IMR-90 (cell line): ENCODE results near the gene NPTN. TPM values are rescaled to one million over a fixed set of nuclear protein-coding genes. Genes with fewer than 3 reads are reported as not detected.

Source experiments
- ATAC-seq: fragments of 200-7000 bp; cut with Tn5 transposase; 2 replicates; pipeline ENCODE4 v1.9.1; 2020; ENCODE audit warnings: low read depth, mild to moderate bottlenecking, moderate library complexity
- BruUV-seq: library from RNA; stranded (reverse); fragments of 400-500 nt; replicated peaks from 2 replicates; lab custom pipeline; 2021; lab: Mats Ljungman, UMichigan
- CTCF ChIA-PET: fragments of 300-600 bp; formaldehyde crosslinking; extraction: SDS; loops from one replicate; lab custom pipeline; 2021; ENCODE audit warnings: antibody characterized with exemption; lab: Yijun Ruan, JAX
- POLR2A ChIA-PET: fragments of 300-600 bp; sonication (Branson Sonifier 250); formaldehyde crosslinking; loops from one replicate; lab custom pipeline; 2022; ENCODE audit warnings: antibody characterized with exemption; ENCODE audit not compliant: unreplicated experiment; lab: Charles Lee
- DNase-seq: peaks from one replicate; pipeline ENCODE4 v3.0.0; 2013
- H2AFZ ChIP-seq: replicated peaks from 2 replicates; pipeline ENCODE3; 2013; ENCODE audit warnings: low read length, mild to moderate bottlenecking; ENCODE audit not compliant: poor library complexity
- H2AK5ac ChIP-seq: 2 replicates; pipeline ENCODE4 v1.6.1; 2013; ENCODE audit warnings: low read depth, low read length, inconsistent platforms
- H2AK9ac ChIP-seq: replicated peaks from 2 replicates; pipeline ENCODE3; 2013; ENCODE audit warnings: mild to moderate bottlenecking, low read depth, low read length, moderate library complexity; ENCODE audit not compliant: poor library complexity
- H2BK120ac ChIP-seq: 2 replicates; pipeline ENCODE4 v1.6.1; 2013; ENCODE audit warnings: low read depth, low read length, inconsistent platforms
- H2BK15ac ChIP-seq: 3 replicates; pipeline ENCODE4 v1.6.1; 2013; ENCODE audit warnings: low read depth, low read length, inconsistent platforms
- H2BK20ac ChIP-seq: 2 replicates; pipeline ENCODE4 v1.6.1; 2013; ENCODE audit warnings: low read depth, mild to moderate bottlenecking, inconsistent platforms, low read length, moderate library complexity
- H2BK5ac ChIP-seq: 2 replicates; pipeline ENCODE4 v1.6.1; 2013; ENCODE audit warnings: mild to moderate bottlenecking, low read depth, low read length, inconsistent platforms; ENCODE audit not compliant: poor library complexity, severe bottlenecking
- H3K14ac ChIP-seq: replicated peaks from 2 replicates; pipeline ENCODE4 v1.6.1; 2013; ENCODE audit warnings: low read depth, low read length, inconsistent platforms
- H3K18ac ChIP-seq: 2 replicates; pipeline ENCODE4 v1.6.1; 2013; ENCODE audit warnings: low read depth, low read length, control low read depth
- H3K23ac ChIP-seq: 2 replicates; pipeline ENCODE4 v1.6.1; 2013; ENCODE audit warnings: low read depth, low read length, inconsistent platforms
- H3K27ac ChIP-seq: 2 replicates; pipeline ENCODE4 v1.5.1; 2013; ENCODE audit warnings: mild to moderate bottlenecking, control low read depth, low read length; ENCODE audit not compliant: insufficient read depth
- H3K27me3 ChIP-seq: 2 replicates; pipeline ENCODE4 v1.6.1; 2013; ENCODE audit warnings: low read length; ENCODE audit not compliant: control insufficient read depth, insufficient read depth
- H3K36me3 ChIP-seq: 2 replicates; pipeline ENCODE4 v1.6.1; 2013; ENCODE audit warnings: low read length, mixed read lengths; ENCODE audit not compliant: control insufficient read depth, insufficient read depth
- H3K4ac ChIP-seq: 2 replicates; pipeline ENCODE4 v1.6.1; 2013; ENCODE audit warnings: low read depth, low read length, inconsistent platforms
- H3K4me1 ChIP-seq: 2 replicates; pipeline ENCODE4 v1.6.1; 2013; ENCODE audit warnings: low read length, mixed read lengths; ENCODE audit not compliant: control insufficient read depth, insufficient read depth
- H3K4me2 ChIP-seq: 2 replicates; pipeline ENCODE4 v1.6.1; 2013; ENCODE audit warnings: low read depth, mild to moderate bottlenecking, control low read depth, low read length, moderate library complexity
- H3K4me3 ChIP-seq: 2 replicates; pipeline ENCODE4 v1.5.1; 2013; ENCODE audit warnings: low read depth, mild to moderate bottlenecking, control low read depth, low read length, moderate library complexity; ENCODE audit not compliant: insufficient read depth
- H3K56ac ChIP-seq: 2 replicates; pipeline ENCODE4 v1.6.1; 2013; ENCODE audit warnings: low read length, inconsistent platforms; ENCODE audit not compliant: insufficient read depth; ENCODE audit errors: extremely low read depth
- H3K79me1 ChIP-seq, 2 experiments: 2 replicates each; pipeline ENCODE4 v1.6.1; 2013; ENCODE audit warnings: low read length in 2 of 2, inconsistent platforms in 1 of 2, low read depth in 1 of 2
- H3K9ac ChIP-seq: 2 replicates; pipeline ENCODE4 v1.6.1; 2013; ENCODE audit warnings: low read depth, low read length, control low read depth
- H3K9me1 ChIP-seq: 2 replicates; pipeline ENCODE4 v1.6.1; 2013; ENCODE audit warnings: low read length, inconsistent platforms; ENCODE audit not compliant: insufficient read depth
- H3K9me3 ChIP-seq: 2 replicates; pipeline ENCODE4 v1.6.1; 2013; ENCODE audit warnings: low read length; ENCODE audit not compliant: control insufficient read depth, insufficient read depth
- H4K20me1 ChIP-seq: 2 replicates; pipeline ENCODE4 v1.6.1; 2013; ENCODE audit warnings: low read length, inconsistent platforms; ENCODE audit not compliant: insufficient read depth
- H4K5ac ChIP-seq: 2 replicates; pipeline ENCODE4 v1.6.1; 2013; ENCODE audit warnings: mild to moderate bottlenecking, low read depth, low read length, control low read depth
- H4K8ac ChIP-seq, 2 experiments: 2 replicates each; pipeline ENCODE4 v1.6.1; 2013; ENCODE audit warnings: low read depth in 2 of 2, low read length in 2 of 2, control low read depth in 1 of 2, inconsistent platforms in 1 of 2
- H4K91ac ChIP-seq: 2 replicates; pipeline ENCODE4 v1.6.1; 2013; ENCODE audit warnings: low read depth, low read length, inconsistent platforms; ENCODE audit not compliant: insufficient read depth
- BHLHE40 ChIP-seq: fragments of 150-350 bp; IDR thresholded peaks from 2 replicates; pipeline ENCODE4 v1.6.1; 2016; ENCODE audit warnings: mild to moderate bottlenecking, low read depth, low read length
- CEBPB ChIP-seq: IDR thresholded peaks from 2 replicates; pipeline ENCODE4 v1.6.1; 2012; ENCODE audit warnings: low read depth, low read length, improper control_type of control experiment
- CHD1 ChIP-seq: IDR thresholded peaks from 2 replicates; pipeline ENCODE4 v1.6.1; 2012; ENCODE audit warnings: low read depth, low read length, improper control_type of control experiment
- FOS ChIP-seq: fragments of 150-350 bp; IDR thresholded peaks from 2 replicates; pipeline ENCODE4 v1.6.1; 2016; ENCODE audit warnings: low read depth, low read length
- MXI1 ChIP-seq: IDR thresholded peaks from 2 replicates; pipeline ENCODE4 v1.6.1; 2012; ENCODE audit warnings: low read depth, mild to moderate bottlenecking, low read length, moderate library complexity, borderline replicate concordance
- NFE2L2 ChIP-seq: fragments of 150-350 bp; IDR thresholded peaks from 2 replicates; pipeline ENCODE4 v1.6.1; 2016; ENCODE audit warnings: low read depth, mild to moderate bottlenecking, low read length
- POLR2A ChIP-seq: IDR thresholded peaks from 2 replicates; pipeline ENCODE4 v1.6.1; 2012; ENCODE audit warnings: mild to moderate bottlenecking, low read depth, low read length
- RAD21 ChIP-seq: IDR thresholded peaks from 2 replicates; pipeline ENCODE4 v1.6.1; 2012; ENCODE audit warnings: low read length, improper control_type of control experiment
- WGBS, 2 experiments: methylation state at CpG; one replicate each; pipeline versions ENCODE4 v1.1.5 to v1.1.7; 2013; ENCODE audit warnings: missing lambda C conversion rate in 2 of 2; ENCODE audit not compliant: insufficient read length in 1 of 2; ENCODE audit errors: extremely low coverage in 2 of 2; 5-methylcytosine and 5-hydroxymethylcytosine counted together
- dilution Hi-C: fragments of 300-500 bp; cut with HindIII; formaldehyde crosslinking; loops from one replicate; pipeline ENCODE4 v1.14.3; 2018; ENCODE audit warnings: low sequenced_read_pairs; ENCODE audit not compliant: unreplicated experiment
- in situ Hi-C: fragments of 300-500 bp; cut with MboI; formaldehyde crosslinking; loops from 3 replicates; pipeline ENCODE4 v1.14.3; 2019; ENCODE audit warnings: low sequenced_read_pairs, inconsistent platforms, mixed read lengths
- intact Hi-C: fragments of 100-400 bp; cut with micrococcal nuclease; formaldehyde crosslinking; loops from 2 replicates; pipeline ENCODE4 v1.10.0; 2022
- polyA plus RNA-seq, 3 experiments: library from polyadenylated mRNA; depleted of rRNA; stranded (reverse); fragments of >200 nt; gene quantifications; 2 replicates each; pipeline ENCODE4 v1.2.3, GENCODE V29; 2012; ENCODE audit warnings: low replicate concordance in 1 of 3
- total RNA-seq: library from RNA; depleted of rRNA; stranded (reverse); fragments of >200 nt; gene quantifications from 2 replicates; pipeline ENCODE4 v1.2.3, GENCODE V29; 2012
- TF ChIP-seq, protein P1 (sequence below): fragments of 150-350 bp; IDR thresholded peaks from 2 replicates; pipeline ENCODE4 v1.6.1; 2016; ENCODE audit warnings: low read depth, mild to moderate bottlenecking, low read length, moderate library complexity, borderline replicate concordance
- TF ChIP-seq, protein P2 (sequence below): conservative IDR thresholded peaks from 2 replicates; pipeline ENCODE4 v1.5.1; 2012; ENCODE audit warnings: mild to moderate bottlenecking, low read depth, low read length, improper control_type of control experiment
- TF ChIP-seq, protein P3 (sequence below): fragments of 150-350 bp; IDR thresholded peaks from 2 replicates; pipeline ENCODE4 v1.6.1; 2017; ENCODE audit warnings: mild to moderate bottlenecking, antibody characterized with exemption, low read length, low read depth

Gene NPTN
- total and polyA plus RNA-seq, 2 of the 4 experiments (the other 2 are of a cell fraction) = 171 to 329 TPM

DNA sequence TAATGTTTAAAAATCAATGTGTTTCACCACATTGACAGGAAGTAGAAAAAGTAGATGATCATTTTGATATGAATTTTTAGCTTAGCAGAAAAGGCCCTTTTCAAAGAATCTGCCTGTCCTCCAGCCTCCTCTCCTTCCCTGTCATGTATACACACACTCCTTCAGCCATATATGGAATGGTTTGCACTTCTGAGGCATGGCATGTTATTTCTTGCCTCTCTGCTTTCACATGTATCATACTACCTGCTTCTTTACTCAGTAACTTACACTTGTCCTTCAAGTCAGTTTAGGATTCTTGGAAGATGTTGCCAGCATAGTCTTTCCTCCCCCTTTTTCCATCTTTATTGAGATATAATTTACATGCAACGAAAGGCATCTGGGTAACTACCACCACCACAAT, 111.2 kb downstream of the NPTN start:
- Histone ChIP-seq H4K20me1 (no peaks in the 10 kb centered on the region), H3K18ac (no peak overlapping the region), H2BK20ac (no peak overlapping the region), H3K56ac (no peak overlapping the region), H3K9me1 (no peaks in the 10 kb centered on the region), H3K4ac (no peak overlapping the region), H2BK15ac (no peak overlapping the region), H4K5ac (no peak overlapping the region), H3K9me3 (no peaks in the 10 kb centered on the region), H3K4me1 (no peaks in the 10 kb centered on the region), H2AFZ (no peak overlapping the region), H3K36me3 (no peaks in the 10 kb centered on the region), H3K79me1 (no peaks in the 10 kb centered on the region), H3K9ac (no peak overlapping the region), H3K27ac (no peak overlapping the region), H3K27me3 (peaks cover 12% of the 10 kb centered on the region; the same call in 1 of the 2 replicates), H2AK5ac (no peak overlapping the region), H2BK120ac (no peak overlapping the region), H3K14ac (no peak overlapping the region), H3K23ac (no peak overlapping the region), H3K4me2 (no peak overlapping the region), H2BK5ac (no peak overlapping the region), H3K4me3 (no peak overlapping the region), H2AK9ac (no peak overlapping the region), H4K8ac (no peak overlapping the region), H4K91ac (no peak overlapping the region)
- CTCF ChIA-PET = no interaction called here
- BruUV-seq = no TSS peak
- no peak for DNase-seq
- in situ Hi-C loops = no loop called here
- POLR2A ChIA-PET = no interaction called here
- no peak for ATAC-seq
- TF ChIP-seq MXI1 (no peak), POLR2A (no peak), CEBPB (no peak), RAD21 (no peak), NFE2L2 (no peak), FOS (no peak), CHD1 (no peak), BHLHE40 (no peak)
- TF ChIP-seq, protein P1, sequence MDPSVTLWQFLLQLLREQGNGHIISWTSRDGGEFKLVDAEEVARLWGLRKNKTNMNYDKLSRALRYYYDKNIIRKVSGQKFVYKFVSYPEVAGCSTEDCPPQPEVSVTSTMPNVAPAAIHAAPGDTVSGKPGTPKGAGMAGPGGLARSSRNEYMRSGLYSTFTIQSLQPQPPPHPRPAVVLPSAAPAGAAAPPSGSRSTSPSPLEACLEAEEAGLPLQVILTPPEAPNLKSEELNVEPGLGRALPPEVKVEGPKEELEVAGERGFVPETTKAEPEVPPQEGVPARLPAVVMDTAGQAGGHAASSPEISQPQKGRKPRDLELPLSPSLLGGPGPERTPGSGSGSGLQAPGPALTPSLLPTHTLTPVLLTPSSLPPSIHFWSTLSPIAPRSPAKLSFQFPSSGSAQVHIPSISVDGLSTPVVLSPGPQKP = no peak
- TF ChIP-seq, protein P2, sequence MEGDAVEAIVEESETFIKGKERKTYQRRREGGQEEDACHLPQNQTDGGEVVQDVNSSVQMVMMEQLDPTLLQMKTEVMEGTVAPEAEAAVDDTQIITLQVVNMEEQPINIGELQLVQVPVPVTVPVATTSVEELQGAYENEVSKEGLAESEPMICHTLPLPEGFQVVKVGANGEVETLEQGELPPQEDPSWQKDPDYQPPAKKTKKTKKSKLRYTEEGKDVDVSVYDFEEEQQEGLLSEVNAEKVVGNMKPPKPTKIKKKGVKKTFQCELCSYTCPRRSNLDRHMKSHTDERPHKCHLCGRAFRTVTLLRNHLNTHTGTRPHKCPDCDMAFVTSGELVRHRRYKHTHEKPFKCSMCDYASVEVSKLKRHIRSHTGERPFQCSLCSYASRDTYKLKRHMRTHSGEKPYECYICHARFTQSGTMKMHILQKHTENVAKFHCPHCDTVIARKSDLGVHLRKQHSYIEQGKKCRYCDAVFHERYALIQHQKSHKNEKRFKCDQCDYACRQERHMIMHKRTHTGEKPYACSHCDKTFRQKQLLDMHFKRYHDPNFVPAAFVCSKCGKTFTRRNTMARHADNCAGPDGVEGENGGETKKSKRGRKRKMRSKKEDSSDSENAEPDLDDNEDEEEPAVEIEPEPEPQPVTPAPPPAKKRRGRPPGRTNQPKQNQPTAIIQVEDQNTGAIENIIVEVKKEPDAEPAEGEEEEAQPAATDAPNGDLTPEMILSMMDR = no peak
- TF ChIP-seq, protein P3, sequence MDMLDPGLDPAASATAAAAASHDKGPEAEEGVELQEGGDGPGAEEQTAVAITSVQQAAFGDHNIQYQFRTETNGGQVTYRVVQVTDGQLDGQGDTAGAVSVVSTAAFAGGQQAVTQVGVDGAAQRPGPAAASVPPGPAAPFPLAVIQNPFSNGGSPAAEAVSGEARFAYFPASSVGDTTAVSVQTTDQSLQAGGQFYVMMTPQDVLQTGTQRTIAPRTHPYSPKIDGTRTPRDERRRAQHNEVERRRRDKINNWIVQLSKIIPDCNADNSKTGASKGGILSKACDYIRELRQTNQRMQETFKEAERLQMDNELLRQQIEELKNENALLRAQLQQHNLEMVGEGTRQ = no peak
- dilution Hi-C loops = no loop called here
- no CpG with 5 or more reads among the region's 1 CpG for WGBS, 2 experiments
- intact Hi-C loops = no loop called here
